HCT116 (cell line): ENCODE results near the gene LYSMD2. TPM values are rescaled to one million over a fixed set of nuclear protein-coding genes. Genes with fewer than 3 reads are reported as not detected.
A peak's percentile ranks its signal among the peaks of the same experiment; 100 is the strongest.

Source experiments
- ATAC-seq: fragments of 200-7000 bp; cut with Tn5 transposase; 2 replicates; pipeline ENCODE4 v1.9.1; 2020; ENCODE audit warnings: mild to moderate bottlenecking, moderate library complexity
- BruUV-seq: library from RNA; stranded (reverse); fragments of 400-500 nt; replicated peaks from 2 replicates; lab custom pipeline; 2021; lab: Mats Ljungman, UMichigan
- CTCF ChIA-PET: fragments of 300-600 bp; sonication (Branson Sonifier 250); formaldehyde crosslinking; loops from one replicate; lab custom pipeline; 2021; ENCODE audit warnings: antibody characterized with exemption; lab: Charles Lee
- POLR2A ChIA-PET: fragments of 300-600, 350-600 bp; sonication (Branson Sonifier 250); formaldehyde crosslinking; loops from one replicate; lab custom pipeline; 2021; ENCODE audit warnings: antibody characterized with exemption; lab: Charles Lee
- RAD21 ChIA-PET, 2 experiments: fragments of 300-600 bp; sonication (Branson Sonifier 250); formaldehyde crosslinking; loops; one replicate each; lab custom pipeline; 2023; ENCODE audit warnings: low total read pairs in 2 of 2; ENCODE audit not compliant: uncharacterized antibody in 2 of 2, unreplicated experiment in 2 of 2, low non-redundant PET in 1 of 2; lab: Charles Lee
- DNase-seq: peaks from one replicate; pipeline ENCODE4 v3.0.0-alpha.2; 2010; ENCODE audit warnings: low read depth, low spot score
- H2AFZ ChIP-seq: fragments of 200-600 bp; shearing (Covaris generic), sonication (generic); 2 replicates; pipeline ENCODE4 v1.6.1; 2017; ENCODE audit warnings: low read depth, mixed run types, mixed read lengths, antibody characterized with exemption, low read length; ENCODE audit not compliant: poor library complexity, severe bottlenecking
- H3K27ac ChIP-seq: 2 replicates; pipeline ENCODE4 v1.5.1; 2012; ENCODE audit warnings: low read depth, low read length
- H3K27me3 ChIP-seq: fragments of 200-600 bp; sonication (generic); 2 replicates; pipeline ENCODE4 v1.6.1; 2016; ENCODE audit warnings: mixed run types, low read length, mixed read lengths; ENCODE audit not compliant: insufficient read depth
- H3K36me3 ChIP-seq, 2 experiments: fragments of 200-500 bp in 1 of 2; fragments of 200-600 bp in 1 of 2; sonication (Bioruptor generic) in 1 of 2; sonication (generic) in 1 of 2; 2 replicates each; pipeline versions ENCODE4 v1.5.1 to v1.6.1; 2014 to 2016; ENCODE audit warnings: low read length in 2 of 2, inconsistent platforms in 1 of 2, mixed read lengths in 1 of 2, mixed run types in 1 of 2; ENCODE audit not compliant: insufficient read depth in 2 of 2, control insufficient read depth in 1 of 2
- H3K4me1 ChIP-seq, 2 experiments: fragments of 200-600 bp in 1 of 2; sonication (generic) in 1 of 2; 2 replicates each; pipeline versions ENCODE4 v1.5.1 to v1.6.1; 2012 to 2017; ENCODE audit warnings: low read length in 2 of 2, inconsistent platforms in 1 of 2, mild to moderate bottlenecking in 1 of 2, mixed read lengths in 1 of 2, mixed run types in 1 of 2, moderate library complexity in 1 of 2; ENCODE audit not compliant: insufficient read depth in 2 of 2, control insufficient read depth in 1 of 2
- H3K4me2 ChIP-seq: fragments of 200-600 bp; sonication (generic); 2 replicates; pipeline ENCODE4 v1.6.1; 2017; ENCODE audit warnings: mixed run types, low read length, mixed read lengths
- H3K4me3 ChIP-seq, 2 experiments: fragments of 200-600 bp in 1 of 2; sonication (generic) in 1 of 2; replicated peaks in 1 of 2; 2 replicates each; pipeline ENCODE4 v1.5.1; 2011 to 2016; ENCODE audit warnings: low read length in 2 of 2, control low read depth in 1 of 2, low read depth in 1 of 2, mild to moderate bottlenecking in 1 of 2, mixed read lengths in 1 of 2, mixed run types in 1 of 2
- H3K79me2 ChIP-seq: fragments of 200-600 bp; sonication (generic); 2 replicates; pipeline ENCODE4 v1.6.1; 2017; ENCODE audit warnings: mild to moderate bottlenecking, mixed run types, low read length, moderate library complexity, mixed read lengths; ENCODE audit not compliant: insufficient read depth
- H3K9ac ChIP-seq: fragments of 200-600 bp; sonication (generic); 2 replicates; pipeline ENCODE4 v1.6.1; 2016; ENCODE audit warnings: low read length, mixed read lengths
- H3K9me2 ChIP-seq: fragments of 200-600 bp; sonication (generic), shearing (Covaris generic); 2 replicates; pipeline ENCODE4 v1.6.1; 2017; ENCODE audit warnings: mixed run types, mild to moderate bottlenecking, moderate library complexity; ENCODE audit not compliant: insufficient read depth
- H3K9me3 ChIP-seq, 2 experiments: fragments of 200-500 bp in 1 of 2; fragments of 200-600 bp in 1 of 2; sonication (Bioruptor generic) in 1 of 2; sonication (generic) in 1 of 2; 2 replicates each; pipeline ENCODE4 v1.6.1; 2014 to 2017; ENCODE audit warnings: low read length in 2 of 2, mixed read lengths in 2 of 2, inconsistent platforms in 1 of 2, low read depth in 1 of 2, mild to moderate bottlenecking in 1 of 2, mixed run types in 1 of 2, moderate library complexity in 1 of 2; ENCODE audit not compliant: control insufficient read depth in 1 of 2, insufficient read depth in 1 of 2
- H4K20me1 ChIP-seq: fragments of 200-600 bp; sonication (generic), shearing (Covaris generic); 2 replicates; pipeline ENCODE4 v1.6.1; 2017; ENCODE audit warnings: mixed run types, mild to moderate bottlenecking, moderate library complexity; ENCODE audit not compliant: insufficient read depth
- ATF3 ChIP-seq: IDR thresholded peaks from 2 replicates; pipeline ENCODE4 v1.6.1; 2012
- CBX3 ChIP-seq: IDR thresholded peaks from 2 replicates; pipeline ENCODE4 v1.6.1; 2012; ENCODE audit warnings: low read depth
- CEBPB ChIP-seq: IDR thresholded peaks from 2 replicates; pipeline ENCODE4 v1.6.1; 2012; ENCODE audit warnings: low read depth
- CTCF ChIP-seq, 3 experiments: fragments of 200-600 bp in 1 of 3; sonication (generic) in 1 of 3; IDR thresholded peaks in 2 of 3; conservative IDR thresholded peaks in 1 of 3; 2 replicates each; pipeline ENCODE4 v1.5.1; 2012 to 2017; ENCODE audit warnings: low read depth in 2 of 3, low read length in 2 of 3, antibody characterized with exemption in 1 of 3, borderline replicate concordance in 1 of 3, control low read depth in 1 of 3, mild to moderate bottlenecking in 1 of 3, mixed read lengths in 1 of 3, mixed run types in 1 of 3, moderate library complexity in 1 of 3; ENCODE audit not compliant: insufficient read depth in 1 of 3
- EGR1 ChIP-seq: IDR thresholded peaks from 2 replicates; pipeline ENCODE4 v1.6.1; 2012; ENCODE audit warnings: low read depth
- ELF1 ChIP-seq: IDR thresholded peaks from 2 replicates; pipeline ENCODE4 v1.6.1; 2012; ENCODE audit warnings: low read depth, borderline replicate concordance
- EZH2 ChIP-seq: fragments of 200-600 bp; sonication (generic); IDR thresholded peaks from 2 replicates; pipeline ENCODE4 v1.6.1; 2017; ENCODE audit warnings: antibody characterized with exemption, mixed run types
- FOSL1 ChIP-seq: IDR thresholded peaks from 2 replicates; pipeline ENCODE4 v1.6.1; 2012; ENCODE audit warnings: low read depth
- JUND ChIP-seq: IDR thresholded peaks from 2 replicates; pipeline ENCODE4 v1.6.1; 2012
- MAX ChIP-seq: IDR thresholded peaks from 2 replicates; pipeline ENCODE4 v1.6.1; 2012
- POLR2A ChIP-seq: IDR thresholded peaks from 2 replicates; pipeline ENCODE4 v1.7.0; 2011; ENCODE audit warnings: borderline replicate concordance; ENCODE audit not compliant: insufficient read depth, insufficient read length; ENCODE audit errors: extremely low read depth
- REST ChIP-seq: IDR thresholded peaks from 2 replicates; pipeline ENCODE4 v1.6.1; 2012; ENCODE audit warnings: low read depth
- SIN3A ChIP-seq: IDR thresholded peaks from 2 replicates; pipeline ENCODE4 v1.6.1; 2012; ENCODE audit warnings: low read depth
- SP1 ChIP-seq: IDR thresholded peaks from 2 replicates; pipeline ENCODE4 v1.6.1; 2012; ENCODE audit warnings: low read depth
- TCF7L2 ChIP-seq: IDR thresholded peaks from 2 replicates; pipeline ENCODE4 v1.7.0; 2011; ENCODE audit warnings: borderline replicate concordance, inconsistent platforms; ENCODE audit not compliant: insufficient read depth, insufficient read length; ENCODE audit errors: extremely low read depth
- ZBTB33 ChIP-seq: IDR thresholded peaks from 2 replicates; pipeline ENCODE4 v1.6.1; 2011; ENCODE audit warnings: mild to moderate bottlenecking, low read length, moderate library complexity; ENCODE audit not compliant: insufficient replicate concordance; ENCODE audit errors: extremely low read depth
- ZFX ChIP-seq: fragments of 450-650 bp; IDR thresholded peaks from 2 replicates; pipeline ENCODE4 v1.6.1; 2017
- ZNF274 ChIP-seq: fragments of 200-500 bp; sonication (Bioruptor generic); IDR thresholded peaks from 2 replicates; pipeline ENCODE4 v1.6.1; 2014; ENCODE audit warnings: mild to moderate bottlenecking, low read depth, low read length, inconsistent platforms
- intact Hi-C: fragments of 100-400 bp; cut with micrococcal nuclease; formaldehyde crosslinking; loops from 2 replicates; pipeline ENCODE4 v1.10.0; 2022
- total RNA-seq: library from RNA; stranded (reverse); gene quantifications from one replicate; pipeline ENCODE4 v1.2.1, GENCODE V29; 2021; ENCODE audit not compliant: unreplicated experiment

Gene LYSMD2
- total RNA-seq, 1 experiment from 2014 or later = 10.8 TPM

GRCh38 chr15:51752888-51753287 is 15.4 kb upstream of the LYSMD2 start:
- Histone ChIP-seq H2AFZ (no peak overlapping the region), H3K9me3 (no peaks in the 10 kb centered on the region), H3K27ac (no peak overlapping the region), H4K20me1 (no peaks in the 10 kb centered on the region), H3K4me3 (no peak overlapping the region), H3K36me3 (no peaks in the 10 kb centered on the region), H3K4me2 (0 out of 2 replicates have a peak overlapping the region, but pooled peaks have one; percentile 89), H3K4me1 (peaks cover 4 to 14% of the 10 kb centered on the region in 2 experiments; a peak in 3 of 4 replicates), H3K27me3 (no peaks in the 10 kb centered on the region), H3K9me2 (no peaks in the 10 kb centered on the region), H3K9ac (no peak overlapping the region), H3K79me2 (no peaks in the 10 kb centered on the region)
- ChIA-PET RAD21 (no interaction called here), POLR2A (no interaction called here), CTCF (no interaction called here)
- no peak for DNase-seq
- intact Hi-C loops = no loop called here
- BruUV-seq = no TSS peak
- no peak for TF ChIP-seq ELF1
- no peak for TF ChIP-seq CTCF (IDR thresholded peaks at IDR 0.05 in 2 of 3, conservative IDR thresholded peaks at IDR 0.05 in 1 of 3; ENCODE audit: borderline replicate concordance in 1 of 3, insufficient read depth in 1 of 3, low read depth in 2 of 3, low read length in 2 of 3)
- TF ChIP-seq ATF3 = no peak
- TF ChIP-seq CBX3 = no peak
- TF ChIP-seq JUND = no peak
- no peak for TF ChIP-seq SP1
- no peak for TF ChIP-seq FOSL1
- no peak for TF ChIP-seq CEBPB
- TF ChIP-seq ZNF274 = no peak
- no peak for TF ChIP-seq EGR1
- no peak for TF ChIP-seq MAX
- TF ChIP-seq ZBTB33 = no peak
- no peak for TF ChIP-seq EZH2
- TF ChIP-seq SIN3A = no peak
- TF ChIP-seq ZFX = no peak
- TF ChIP-seq TCF7L2 = no peak
- TF ChIP-seq REST = no peak
- TF ChIP-seq POLR2A = no peak
- no peak for ATAC-seq
